ENCODE measurements around the gene GLT6D1.

DNA sequence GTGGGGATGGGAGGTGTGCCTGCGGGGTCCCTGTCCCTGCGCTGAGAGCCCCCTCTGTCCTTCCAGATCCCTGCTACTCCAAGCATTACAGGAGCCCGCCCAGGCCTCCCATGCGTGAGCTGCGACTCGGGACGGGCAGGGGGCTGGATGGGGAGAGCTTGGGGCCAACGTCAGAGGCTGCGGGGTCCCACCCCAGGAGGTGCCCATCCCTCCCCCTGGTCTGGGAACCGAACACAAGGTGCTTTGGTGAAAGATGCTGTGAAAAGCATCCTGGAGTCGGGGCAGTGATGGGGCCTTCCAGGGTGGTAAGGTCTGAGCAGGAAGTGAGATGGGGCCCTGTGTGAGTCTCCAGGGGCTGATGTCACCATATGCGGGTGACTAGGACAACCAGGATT lies 26.5 kb upstream of the GLT6D1 start:
- TF ChIP-seq, protein P1, sequence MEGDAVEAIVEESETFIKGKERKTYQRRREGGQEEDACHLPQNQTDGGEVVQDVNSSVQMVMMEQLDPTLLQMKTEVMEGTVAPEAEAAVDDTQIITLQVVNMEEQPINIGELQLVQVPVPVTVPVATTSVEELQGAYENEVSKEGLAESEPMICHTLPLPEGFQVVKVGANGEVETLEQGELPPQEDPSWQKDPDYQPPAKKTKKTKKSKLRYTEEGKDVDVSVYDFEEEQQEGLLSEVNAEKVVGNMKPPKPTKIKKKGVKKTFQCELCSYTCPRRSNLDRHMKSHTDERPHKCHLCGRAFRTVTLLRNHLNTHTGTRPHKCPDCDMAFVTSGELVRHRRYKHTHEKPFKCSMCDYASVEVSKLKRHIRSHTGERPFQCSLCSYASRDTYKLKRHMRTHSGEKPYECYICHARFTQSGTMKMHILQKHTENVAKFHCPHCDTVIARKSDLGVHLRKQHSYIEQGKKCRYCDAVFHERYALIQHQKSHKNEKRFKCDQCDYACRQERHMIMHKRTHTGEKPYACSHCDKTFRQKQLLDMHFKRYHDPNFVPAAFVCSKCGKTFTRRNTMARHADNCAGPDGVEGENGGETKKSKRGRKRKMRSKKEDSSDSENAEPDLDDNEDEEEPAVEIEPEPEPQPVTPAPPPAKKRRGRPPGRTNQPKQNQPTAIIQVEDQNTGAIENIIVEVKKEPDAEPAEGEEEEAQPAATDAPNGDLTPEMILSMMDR (IDR thresholded peaks at IDR 0.05): no peak
- TF ChIP-seq POLR2AphosphoS5 (IDR thresholded peaks at IDR 0.05; ENCODE audit: low read depth, low read length) (no peak), TCF7L2 (IDR thresholded peaks at IDR 0.05; ENCODE audit: low read depth, low read length) (no peak)
